RWPE2 (cell line): ENCODE data around the gene SFSWAP.
A peak's percentile ranks its signal among the peaks of the same experiment; 100 is the strongest.
"Not testable (repeated sequence)": the region's sequence is repeated elsewhere in the genome, so short reads cannot be mapped to it uniquely, and the experiment has no call there.

Experiments used
- ATAC-seq: fragments of 200-7000 bp; cut with Tn5 transposase; 3 replicates; pipeline ENCODE4 v1.9.1; 2021; ENCODE audit warnings: low read depth
- DNase-seq: peaks from one replicate; pipeline ENCODE4 v3.0.0-alpha.2; 2020; ENCODE audit warnings: low spot score
- H3K27ac ChIP-seq: fragments of 450-650 bp; 2 replicates; pipeline ENCODE4 v1.5.1; 2017; ENCODE audit warnings: mild to moderate bottlenecking; ENCODE audit not compliant: poor library complexity, severe bottlenecking
- H3K27me3 ChIP-seq: fragments of 250-450 bp; sonication (Bioruptor Pico); 2 replicates; pipeline ENCODE4 v1.5.1; 2021; ENCODE audit warnings: mild to moderate bottlenecking, moderate library complexity; ENCODE audit not compliant: insufficient read depth, poor library complexity, severe bottlenecking
- H3K36me3 ChIP-seq: fragments of 250-450 bp; sonication (Bioruptor Pico); 2 replicates; pipeline ENCODE4 v1.5.1; 2020; ENCODE audit warnings: low read depth, mild to moderate bottlenecking, moderate library complexity
- H3K4me1 ChIP-seq: fragments of 250-450 bp; sonication (Bioruptor Pico); 2 replicates; pipeline ENCODE4 v1.5.1; 2021; ENCODE audit warnings: mild to moderate bottlenecking, moderate library complexity; ENCODE audit not compliant: insufficient read depth, poor library complexity, severe bottlenecking
- H3K4me3 ChIP-seq: fragments of 250-450 bp; sonication (Bioruptor Pico); 2 replicates; pipeline ENCODE4 v1.5.1; 2021; ENCODE audit warnings: mild to moderate bottlenecking, moderate library complexity; ENCODE audit not compliant: severe bottlenecking
- H3K9me3 ChIP-seq: fragments of 250-450 bp; sonication (Bioruptor Pico); 2 replicates; pipeline ENCODE4 v1.5.1; 2021; ENCODE audit warnings: mild to moderate bottlenecking, moderate library complexity; ENCODE audit not compliant: severe bottlenecking
- CTCF ChIP-seq: fragments of 450-650 bp; IDR thresholded peaks from one replicate; pipeline ENCODE4 v1.5.1; 2017; ENCODE audit warnings: mild to moderate bottlenecking, moderate library complexity; ENCODE audit not compliant: poor library complexity, severe bottlenecking

The SFSWAP gene

GRCh38 chr12:131737150-131737827, 26.4 kb downstream of the SFSWAP start:
- Histone ChIP-seq H3K27ac (peak overlapping the region; percentile 85), H3K27me3 (no peaks in the 10 kb centered on the region), H3K4me1 (peaks cover 16% of the 10 kb centered on the region), H3K9me3 (no peaks in the 10 kb centered on the region), H3K4me3 (no peak overlapping the region), H3K36me3 (peaks cover 72% of the 10 kb centered on the region)
- ATAC-seq (peak; percentile 98), DNase-seq (peak; percentile 94)
- TF ChIP-seq CTCF, result no peak

GRCh38 chr12:131738196-131738595, 27.3 kb downstream of the SFSWAP start:
- TF ChIP-seq CTCF, result no peak
- DNase-seq (no peak), ATAC-seq (no peak)
- H3K27ac ChIP-seq, result peak overlapping the region; percentile 85
- H3K27me3 ChIP-seq, result no peaks in the 10 kb centered on the region
- peaks cover 16% of the 10 kb centered on the region for H3K4me1 ChIP-seq
- H3K9me3 ChIP-seq, result no peaks in the 10 kb centered on the region
- peaks cover 72% of the 10 kb centered on the region for H3K36me3 ChIP-seq
- no peak overlapping the region for H3K4me3 ChIP-seq

- Histone ChIP-seq H3K36me3 (peaks cover 80% of the 10 kb centered on the region), H3K27ac (no peak overlapping the region)
Measured at GRCh38 chr12:131740626-131741025, 29.7 kb downstream of the SFSWAP start.

GRCh38 chr12:131742761-131743160, 31.9 kb downstream of the SFSWAP start:
- H3K9me3 ChIP-seq, H3K4me3 ChIP-seq, DNase-seq, ATAC-seq, H3K27ac ChIP-seq, H3K27me3 ChIP-seq, H3K4me1 ChIP-seq: not testable (repeated sequence)
- peaks cover 84% of the 10 kb centered on the region for H3K36me3 ChIP-seq

More at GRCh38 chr12:131740626-131741025, 29.7 kb downstream of the SFSWAP start:
- DNase-seq (no peak), ATAC-seq (no peak)
- Histone ChIP-seq H3K9me3 (peaks cover 4% of the 10 kb centered on the region), H3K27me3 (no peaks in the 10 kb centered on the region), H3K4me1 (peaks cover 16% of the 10 kb centered on the region), H3K4me3 (no peak overlapping the region)
- no peak for TF ChIP-seq CTCF

- not testable (repeated sequence) for H3K4me1 ChIP-seq, H3K27me3 ChIP-seq, H3K9me3 ChIP-seq, H3K4me3 ChIP-seq, DNase-seq, ATAC-seq, H3K27ac ChIP-seq
- H3K36me3 ChIP-seq, result peaks cover 83% of the 10 kb centered on the region
Measured at GRCh38 chr12:131743410-131743809, 32.5 kb downstream of the SFSWAP start.

GRCh38 chr12:131743880-131744279, 33.0 kb downstream of the SFSWAP start:
- H3K4me1 ChIP-seq, H3K4me3 ChIP-seq, ATAC-seq, DNase-seq, H3K27ac ChIP-seq, H3K27me3 ChIP-seq, H3K9me3 ChIP-seq: not testable (repeated sequence)
- H3K36me3 ChIP-seq, result peaks cover 83% of the 10 kb centered on the region

GRCh38 chr12:131744675-131745074, 33.8 kb downstream of the SFSWAP start:
- H3K9me3 ChIP-seq, H3K4me3 ChIP-seq, H3K27me3 ChIP-seq, ATAC-seq, DNase-seq, H3K27ac ChIP-seq, H3K4me1 ChIP-seq: not testable (repeated sequence)
- peaks cover 83% of the 10 kb centered on the region for H3K36me3 ChIP-seq
